ENCODE data around the gene TBC1D1. TPM values are rescaled to one million over a fixed set of nuclear protein-coding genes. Genes with fewer than 3 reads are reported as not detected.

Gene TBC1D1
- total and polyA plus RNA-seq, 8 donors, result 16.2 to 41.0 (median 24.6) TPM

GRCh38 chr4:38176165-38176564, 285.3 kb downstream of the TBC1D1 start:
- Histone ChIP-seq H3K36me3 (no peaks in the 10 kb centered on the region), H3K27me3 (no peaks in the 10 kb centered on the region), H3K9me3 (no peaks in the 10 kb centered on the region), H3K4me1 (peaks cover 10 to 20% (median 17%) of the 10 kb centered on the region in 3 donors), H3K27ac (peak overlapping the region in 1 of 4 donors; percentile 97), H3K4me3 (no peak overlapping the region)
- no peak for ATAC-seq
- WGBS, 2 donors, result 86 to 93% methylated on average over 7 of the region's 7 CpGs
- no peak for FAIRE-seq
- TF ChIP-seq CTCF (IDR thresholded peaks at IDR 0.05), result no peak
- intact Hi-C loops (cut with DNase I), result loop anchor here in 2 of 3 donors (5.0 to 10.0 kb wide), 3 partner anchors 111 to 556 kb away; no protein-coding TSS in a partner anchor
- no peak for DNase-seq

GRCh38 chr4:38177035-38177546, 286.2 kb downstream of the TBC1D1 start:
- peak in 4 of 6 donors; percentile 44 to 74 (median 58) for DNase-seq
- intact Hi-C loops (cut with DNase I), result loop anchor here in 2 of 3 donors (5.0 to 10.0 kb wide), 3 partner anchors 112 to 555 kb away; no protein-coding TSS in a partner anchor

GRCh38 chr4:38177641-38178391, 286.9 kb downstream of the TBC1D1 start:
- peak; percentile 81 to 93 (median 84) for DNase-seq
- no peak for FAIRE-seq
- Histone ChIP-seq H3K27me3 (no peaks in the 10 kb centered on the region), H3K4me1 (peaks cover 10 to 20% (median 17%) of the 10 kb centered on the region in 3 donors), H3K36me3 (no peaks in the 10 kb centered on the region), H3K27ac (peak overlapping the region; percentile 76 to 97 (median 78)), H3K9me3 (no peaks in the 10 kb centered on the region), H3K4me3 (peak overlapping the region in 1 of 4 donors; percentile 5)
- intact Hi-C loops (cut with DNase I), result loop anchor here in 2 of 3 donors (5.0 to 10.0 kb wide), 3 partner anchors 113 to 554 kb away; no protein-coding TSS in a partner anchor
- WGBS, 2 donors, result 17 to 19% methylated on average over 11 of the region's 11 CpGs
- peak; percentile 80 to 87 (median 83) for ATAC-seq
- TF ChIP-seq CTCF (IDR thresholded peaks at IDR 0.05), result no peak

More at GRCh38 chr4:38177035-38177546, 286.2 kb downstream of the TBC1D1 start:
- no peaks in the 10 kb centered on the region for H3K9me3 ChIP-seq
- peaks cover 10 to 20% (median 17%) of the 10 kb centered on the region in 3 donors for H3K4me1 ChIP-seq
- no peak for TF ChIP-seq CTCF (IDR thresholded peaks at IDR 0.05)
- peak overlapping the region in 1 of 4 donors; percentile 5 for H3K4me3 ChIP-seq
- no peaks in the 10 kb centered on the region for H3K36me3 ChIP-seq
- FAIRE-seq (no peak), ATAC-seq (peak; percentile 57 to 76 (median 70))
- H3K27me3 ChIP-seq, result no peaks in the 10 kb centered on the region
- WGBS, 2 donors, result 24 to 26% methylated on average over 8 of the region's 8 CpGs
- peak overlapping the region; percentile 76 to 97 (median 78) for H3K27ac ChIP-seq

GRCh38 chr4:38178392-38178995, 287.6 kb downstream of the TBC1D1 start:
- H3K27ac ChIP-seq, result peak overlapping the region; percentile 76 to 97 (median 78)

More at GRCh38 chr4:38178392-38178995, 287.6 kb downstream of the TBC1D1 start:
- FAIRE-seq (no peak), DNase-seq (no peak), ATAC-seq (no peak)
- no peak for TF ChIP-seq CTCF (IDR thresholded peaks at IDR 0.05)
- Histone ChIP-seq H3K9me3 (no peaks in the 10 kb centered on the region), H3K4me1 (peaks cover 10 to 20% (median 17%) of the 10 kb centered on the region in 3 donors), H3K36me3 (no peaks in the 10 kb centered on the region), H3K27me3 (no peaks in the 10 kb centered on the region), H3K4me3 (no peak overlapping the region)
- WGBS, 2 donors, result 66 to 69% methylated on average over 8 of the region's 8 CpGs
- intact Hi-C loops (cut with DNase I), result loop anchor here in 2 of 3 donors (5.0 to 10.0 kb wide), 3 partner anchors 114 to 554 kb away; no protein-coding TSS in a partner anchor

Data from pancreas (tissue), 10 donors.